GM18502 (cell line): Measurements from ENCODE around the gene CXCL12.

Source experiments
- ATAC-seq: cut with Tn5 transposase; IDR thresholded peaks from one replicate; pipeline ENCODE4 v1.9.1; 2021; ENCODE audit warnings: mild to moderate bottlenecking; ENCODE audit not compliant: unreplicated experiment, poor library complexity

CXCL12 gene

GRCh38 chr10:44339218-44339617, 45.7 kb downstream of the CXCL12 start:
- no peak for ATAC-seq

GRCh38 chr10:44337081-44337480, 47.8 kb downstream of the CXCL12 start:
- ATAC-seq, result no peak

GRCh38 chr10:44335330-44336021, 49.4 kb downstream of the CXCL12 start:
- no peak for ATAC-seq

- no peak for ATAC-seq
Observed at GRCh38 chr10:44334621-44335184, 50.2 kb downstream of the CXCL12 start.

GRCh38 chr10:44334091-44334490, 50.8 kb downstream of the CXCL12 start:
- ATAC-seq, result no peak

- ATAC-seq, result no peak
Observed at GRCh38 chr10:44333511-44333910, 51.4 kb downstream of the CXCL12 start.

GRCh38 chr10:44332465-44332864, 52.4 kb downstream of the CXCL12 start:
- no peak for ATAC-seq

GRCh38 chr10:44330431-44330830, 54.5 kb downstream of the CXCL12 start:
- ATAC-seq, result no peak

GRCh38 chr10:44327461-44327860, 57.4 kb downstream of the CXCL12 start:
- ATAC-seq, result no peak
